Naive B cell (primary cell): ENCODE results near the gene PNLIPRP1. TPM values are rescaled to one million over a fixed set of nuclear protein-coding genes. Genes with fewer than 3 reads are reported as not detected.

Experiments used
- ATAC-seq, 2 donors: fragments of 150-1000 bp; cut with Tn5 transposase; 2 replicates each; pipeline ENCODE4 v1.10.0; 2021; ENCODE audit warnings: low read depth in 2 of 2, mild to moderate bottlenecking in 2 of 2, moderate library complexity in 2 of 2
- DNase-seq: peaks from one replicate; pipeline ENCODE4 v3.0.0; 2022
- H3K27ac Mint-ChIP-seq, 6 donors: one replicate each; pipeline ENCODE4 v1.8.0; 2020 to 2022; ENCODE audit warnings: mild to moderate bottlenecking in 6 of 6, mixed read lengths in 6 of 6, moderate library complexity in 5 of 6, inconsistent platforms in 2 of 6
- H3K27me3 Mint-ChIP-seq, 3 donors: one replicate each; pipeline ENCODE4 v1.8.0; 2021 to 2022; ENCODE audit warnings: mixed read lengths in 3 of 3, mild to moderate bottlenecking in 1 of 3
- H3K36me3 Mint-ChIP-seq, 2 donors: one replicate each; pipeline ENCODE4 v1.8.0; 2020 to 2022; ENCODE audit warnings: mixed read lengths in 2 of 2, inconsistent platforms in 1 of 2, mild to moderate bottlenecking in 1 of 2
- H3K4me1 Mint-ChIP-seq, 3 donors: one replicate each; pipeline ENCODE4 v1.8.0; 2020 to 2022; ENCODE audit warnings: mixed read lengths in 3 of 3, inconsistent platforms in 1 of 3, mild to moderate bottlenecking in 1 of 3, moderate library complexity in 1 of 3
- H3K4me3 Mint-ChIP-seq, 8 donors: one replicate each; pipeline ENCODE4 v1.8.0; 2020 to 2022; ENCODE audit warnings: mild to moderate bottlenecking in 8 of 8, mixed read lengths in 8 of 8, moderate library complexity in 8 of 8, inconsistent platforms in 2 of 8
- H3K9me3 Mint-ChIP-seq, 7 donors: one replicate each; pipeline ENCODE4 v1.8.0; 2020 to 2022; ENCODE audit warnings: mixed read lengths in 7 of 7, mild to moderate bottlenecking in 5 of 7, inconsistent platforms in 2 of 7, moderate library complexity in 1 of 7
- polyA plus RNA-seq, 6 donors: library from polyadenylated mRNA; unstranded; fragments of 300-500 nt; fragmentation: Illumina TruSeq; gene quantifications; one replicate each; pipeline ENCODE4 v1.2.3, GENCODE V29; 2021; ENCODE audit warnings: low read depth in 6 of 6

The PNLIPRP1 gene
- polyA plus RNA-seq, 6 donors from 2014 or later, result not detected

- H3K27ac Mint-ChIP-seq, result no peak overlapping the region
- no peaks in the 10 kb centered on the region for H3K36me3 Mint-ChIP-seq
- peaks cover 0 to 5% (median 1%) of the 10 kb centered on the region in 7 donors for H3K9me3 Mint-ChIP-seq
- ATAC-seq (no peak), DNase-seq (no peak)
- H3K27me3 Mint-ChIP-seq, result peaks cover 16 to 30% (median 16%) of the 10 kb centered on the region in 3 donors
- H3K4me3 Mint-ChIP-seq, result no peak overlapping the region
- no peaks in the 10 kb centered on the region for H3K4me1 Mint-ChIP-seq
Measured at GRCh38 chr10:116629340-116629739, 38.6 kb downstream of the PNLIPRP1 start.

GRCh38 chr10:116630020-116630419 lies 39.3 kb downstream of the PNLIPRP1 start:
- Mint-ChIP-seq H3K4me1 (no peaks in the 10 kb centered on the region), H3K36me3 (no peaks in the 10 kb centered on the region), H3K27ac (no peak overlapping the region), H3K4me3 (peak overlapping the region in 1 of 8 donors; percentile 48), H3K27me3 (peaks cover 16 to 30% (median 16%) of the 10 kb centered on the region in 3 donors), H3K9me3 (peaks cover 0 to 6% (median 1%) of the 10 kb centered on the region in 7 donors)
- ATAC-seq, result no peak
- DNase-seq, result no peak

- ATAC-seq (no peak), DNase-seq (no peak)
- no peak overlapping the region for H3K4me3 Mint-ChIP-seq
- peaks cover 0 to 11% (median 2%) of the 10 kb centered on the region in 7 donors for H3K9me3 Mint-ChIP-seq
- no peaks in the 10 kb centered on the region for H3K4me1 Mint-ChIP-seq
- no peak overlapping the region for H3K27ac Mint-ChIP-seq
- H3K36me3 Mint-ChIP-seq, result no peaks in the 10 kb centered on the region
- H3K27me3 Mint-ChIP-seq, result peaks cover 4 to 18% (median 4%) of the 10 kb centered on the region in 3 donors
Measured at GRCh38 chr10:116631871-116632295, 41.1 kb downstream of the PNLIPRP1 start.

- Mint-ChIP-seq H3K27me3 (peaks cover 0 to 18% (median 4%) of the 10 kb centered on the region in 3 donors), H3K9me3 (peaks cover 0 to 11% (median 2%) of the 10 kb centered on the region in 7 donors), H3K4me1 (no peaks in the 10 kb centered on the region), H3K4me3 (no peak overlapping the region), H3K36me3 (no peaks in the 10 kb centered on the region), H3K27ac (no peak overlapping the region)
- DNase-seq (no peak), ATAC-seq (no peak)
Measured at GRCh38 chr10:116632596-116633215, 41.9 kb downstream of the PNLIPRP1 start.

GRCh38 chr10:116633216-116633600 lies 42.4 kb downstream of the PNLIPRP1 start:
- H3K36me3 Mint-ChIP-seq, result no peaks in the 10 kb centered on the region
- no peak overlapping the region for H3K27ac Mint-ChIP-seq
- DNase-seq (no peak), ATAC-seq (no peak)
- no peaks in the 10 kb centered on the region for H3K4me1 Mint-ChIP-seq
- H3K4me3 Mint-ChIP-seq, result no peak overlapping the region
- peaks cover 0 to 11% (median 2%) of the 10 kb centered on the region in 7 donors for H3K9me3 Mint-ChIP-seq
- peaks cover 0 to 14% (median 4%) of the 10 kb centered on the region in 3 donors for H3K27me3 Mint-ChIP-seq

GRCh38 chr10:116634126-116634975 lies 43.6 kb downstream of the PNLIPRP1 start:
- Mint-ChIP-seq H3K27me3 (peaks cover 0 to 2% (median under 1%) of the 10 kb centered on the region in 3 donors), H3K4me1 (no peaks in the 10 kb centered on the region), H3K27ac (no peak overlapping the region), H3K9me3 (peaks cover 0 to 11% (median 2%) of the 10 kb centered on the region in 7 donors), H3K4me3 (no peak overlapping the region), H3K36me3 (no peaks in the 10 kb centered on the region)
- DNase-seq (no peak), ATAC-seq (no peak)

- H3K27ac Mint-ChIP-seq, result peak overlapping the region in 1 of 6 donors; percentile 1
- H3K4me3 Mint-ChIP-seq, result no peak overlapping the region
- H3K4me1 Mint-ChIP-seq, result no peaks in the 10 kb centered on the region
- ATAC-seq (no peak), DNase-seq (no peak)
- H3K9me3 Mint-ChIP-seq, result peaks cover 0 to 13% (median 7%) of the 10 kb centered on the region in 7 donors
- H3K27me3 Mint-ChIP-seq, result no peaks in the 10 kb centered on the region
- no peaks in the 10 kb centered on the region for H3K36me3 Mint-ChIP-seq
Measured at GRCh38 chr10:116636385-116636784, 45.6 kb downstream of the PNLIPRP1 start.

- Mint-ChIP-seq H3K9me3 (peaks cover 0 to 13% (median 7%) of the 10 kb centered on the region in 7 donors), H3K36me3 (no peaks in the 10 kb centered on the region), H3K27ac (no peak overlapping the region), H3K27me3 (no peaks in the 10 kb centered on the region), H3K4me3 (no peak overlapping the region), H3K4me1 (no peaks in the 10 kb centered on the region)
- ATAC-seq (no peak), DNase-seq (no peak)
Measured at GRCh38 chr10:116636976-116637375, 46.2 kb downstream of the PNLIPRP1 start.

GRCh38 chr10:116637830-116638229 lies 47.1 kb downstream of the PNLIPRP1 start:
- Mint-ChIP-seq H3K4me3 (no peak overlapping the region), H3K27ac (no peak overlapping the region), H3K36me3 (no peaks in the 10 kb centered on the region), H3K27me3 (no peaks in the 10 kb centered on the region), H3K4me1 (no peaks in the 10 kb centered on the region), H3K9me3 (peaks cover 0 to 17% (median 7%) of the 10 kb centered on the region in 7 donors)
- DNase-seq (no peak), ATAC-seq (no peak)

GRCh38 chr10:116646502-116646901 lies 55.7 kb downstream of the PNLIPRP1 start:
- no peak overlapping the region for H3K27ac Mint-ChIP-seq
- no peak for ATAC-seq
- no peaks in the 10 kb centered on the region for H3K36me3 Mint-ChIP-seq
- no peaks in the 10 kb centered on the region for H3K4me1 Mint-ChIP-seq
- no peak overlapping the region for H3K4me3 Mint-ChIP-seq
- DNase-seq, result no peak
- peaks cover 10 to 26% (median 14%) of the 10 kb centered on the region in 7 donors for H3K9me3 Mint-ChIP-seq
- H3K27me3 Mint-ChIP-seq, result peaks cover 0 to 4% (median 0%) of the 10 kb centered on the region in 3 donors

- Mint-ChIP-seq H3K9me3 (peaks cover 6 to 26% (median 13%) of the 10 kb centered on the region in 7 donors), H3K27ac (no peak overlapping the region), H3K4me3 (no peak overlapping the region), H3K36me3 (no peaks in the 10 kb centered on the region), H3K27me3 (peaks cover 0 to 2% (median 0%) of the 10 kb centered on the region in 3 donors), H3K4me1 (no peaks in the 10 kb centered on the region)
- DNase-seq (no peak), ATAC-seq (no peak)
Measured at GRCh38 chr10:116648903-116649302, 58.1 kb downstream of the PNLIPRP1 start.

- Mint-ChIP-seq H3K4me3 (no peak overlapping the region), H3K9me3 (peaks cover 3 to 22% (median 12%) of the 10 kb centered on the region in 7 donors), H3K27me3 (peaks cover 0 to 10% (median 6%) of the 10 kb centered on the region in 3 donors)
Measured at GRCh38 chr10:116653885-116654284, 63.1 kb downstream of the PNLIPRP1 start.

GRCh38 chr10:116654816-116655215 lies 64.1 kb downstream of the PNLIPRP1 start:
- Mint-ChIP-seq H3K9me3 (peaks cover 0 to 14% (median 9%) of the 10 kb centered on the region in 7 donors), H3K4me3 (no peak overlapping the region), H3K27me3 (peaks cover 0 to 10% (median 6%) of the 10 kb centered on the region in 3 donors), H3K4me1 (no peaks in the 10 kb centered on the region), H3K27ac (peak overlapping the region in 1 of 6 donors; percentile 38), H3K36me3 (no peaks in the 10 kb centered on the region)
- ATAC-seq, result no peak
- DNase-seq, result no peak

More at GRCh38 chr10:116653885-116654284, 63.1 kb downstream of the PNLIPRP1 start:
- no peak for ATAC-seq
- no peaks in the 10 kb centered on the region for H3K36me3 Mint-ChIP-seq
- no peak for DNase-seq
- H3K27ac Mint-ChIP-seq, result no peak overlapping the region
- no peaks in the 10 kb centered on the region for H3K4me1 Mint-ChIP-seq
